Neural cell (in vitro differentiated cells): Measurements from ENCODE around the gene MS4A4E.

Source experiments
- EZH2 ChIP-seq: fragments of 200-600, 300-800 bp; shearing (Covaris generic), sonication (generic); IDR thresholded peaks from 2 replicates; pipeline ENCODE4 v1.6.1; 2014; ENCODE audit warnings: antibody characterized with exemption, low read length, borderline replicate concordance, mild to moderate bottlenecking; ENCODE audit not compliant: insufficient read depth, poor library complexity, severe bottlenecking
- POLR2AphosphoS5 ChIP-seq: IDR thresholded peaks from 2 replicates; pipeline ENCODE4 v1.6.1; 2012
- TF ChIP-seq, protein P1 (sequence below): fragments of 450-650 bp; IDR thresholded peaks from 2 replicates; pipeline ENCODE4 v1.5.1; 2014; ENCODE audit warnings: antibody characterized with exemption, mild to moderate bottlenecking, moderate library complexity; ENCODE audit not compliant: poor library complexity, severe bottlenecking
- TF ChIP-seq, protein P2 (sequence below): IDR thresholded peaks from 2 replicates; pipeline ENCODE4 v1.6.1; 2012; ENCODE audit warnings: borderline replicate concordance

DNA sequence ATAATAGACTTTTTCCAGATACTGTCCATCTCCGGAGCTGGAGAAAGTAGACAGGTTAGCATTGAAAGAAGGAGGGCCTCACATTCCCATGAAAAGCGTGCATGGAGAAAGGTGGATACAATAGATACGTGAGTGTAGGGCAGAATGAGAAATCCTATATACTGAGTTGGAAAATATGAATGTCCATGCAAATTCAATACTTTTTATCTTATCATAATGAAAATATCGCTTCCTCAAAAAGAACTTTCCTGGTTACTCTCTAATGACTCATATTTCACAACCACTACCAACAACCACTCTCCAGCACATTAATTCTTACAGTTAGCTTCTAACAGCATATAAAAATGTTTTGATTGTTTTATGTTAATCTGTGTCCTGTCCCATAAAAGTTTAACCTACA is 38.0 kb downstream of the MS4A4E start:
- TF ChIP-seq, protein P1, sequence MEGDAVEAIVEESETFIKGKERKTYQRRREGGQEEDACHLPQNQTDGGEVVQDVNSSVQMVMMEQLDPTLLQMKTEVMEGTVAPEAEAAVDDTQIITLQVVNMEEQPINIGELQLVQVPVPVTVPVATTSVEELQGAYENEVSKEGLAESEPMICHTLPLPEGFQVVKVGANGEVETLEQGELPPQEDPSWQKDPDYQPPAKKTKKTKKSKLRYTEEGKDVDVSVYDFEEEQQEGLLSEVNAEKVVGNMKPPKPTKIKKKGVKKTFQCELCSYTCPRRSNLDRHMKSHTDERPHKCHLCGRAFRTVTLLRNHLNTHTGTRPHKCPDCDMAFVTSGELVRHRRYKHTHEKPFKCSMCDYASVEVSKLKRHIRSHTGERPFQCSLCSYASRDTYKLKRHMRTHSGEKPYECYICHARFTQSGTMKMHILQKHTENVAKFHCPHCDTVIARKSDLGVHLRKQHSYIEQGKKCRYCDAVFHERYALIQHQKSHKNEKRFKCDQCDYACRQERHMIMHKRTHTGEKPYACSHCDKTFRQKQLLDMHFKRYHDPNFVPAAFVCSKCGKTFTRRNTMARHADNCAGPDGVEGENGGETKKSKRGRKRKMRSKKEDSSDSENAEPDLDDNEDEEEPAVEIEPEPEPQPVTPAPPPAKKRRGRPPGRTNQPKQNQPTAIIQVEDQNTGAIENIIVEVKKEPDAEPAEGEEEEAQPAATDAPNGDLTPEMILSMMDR, result no peak
- TF ChIP-seq, protein P2, sequence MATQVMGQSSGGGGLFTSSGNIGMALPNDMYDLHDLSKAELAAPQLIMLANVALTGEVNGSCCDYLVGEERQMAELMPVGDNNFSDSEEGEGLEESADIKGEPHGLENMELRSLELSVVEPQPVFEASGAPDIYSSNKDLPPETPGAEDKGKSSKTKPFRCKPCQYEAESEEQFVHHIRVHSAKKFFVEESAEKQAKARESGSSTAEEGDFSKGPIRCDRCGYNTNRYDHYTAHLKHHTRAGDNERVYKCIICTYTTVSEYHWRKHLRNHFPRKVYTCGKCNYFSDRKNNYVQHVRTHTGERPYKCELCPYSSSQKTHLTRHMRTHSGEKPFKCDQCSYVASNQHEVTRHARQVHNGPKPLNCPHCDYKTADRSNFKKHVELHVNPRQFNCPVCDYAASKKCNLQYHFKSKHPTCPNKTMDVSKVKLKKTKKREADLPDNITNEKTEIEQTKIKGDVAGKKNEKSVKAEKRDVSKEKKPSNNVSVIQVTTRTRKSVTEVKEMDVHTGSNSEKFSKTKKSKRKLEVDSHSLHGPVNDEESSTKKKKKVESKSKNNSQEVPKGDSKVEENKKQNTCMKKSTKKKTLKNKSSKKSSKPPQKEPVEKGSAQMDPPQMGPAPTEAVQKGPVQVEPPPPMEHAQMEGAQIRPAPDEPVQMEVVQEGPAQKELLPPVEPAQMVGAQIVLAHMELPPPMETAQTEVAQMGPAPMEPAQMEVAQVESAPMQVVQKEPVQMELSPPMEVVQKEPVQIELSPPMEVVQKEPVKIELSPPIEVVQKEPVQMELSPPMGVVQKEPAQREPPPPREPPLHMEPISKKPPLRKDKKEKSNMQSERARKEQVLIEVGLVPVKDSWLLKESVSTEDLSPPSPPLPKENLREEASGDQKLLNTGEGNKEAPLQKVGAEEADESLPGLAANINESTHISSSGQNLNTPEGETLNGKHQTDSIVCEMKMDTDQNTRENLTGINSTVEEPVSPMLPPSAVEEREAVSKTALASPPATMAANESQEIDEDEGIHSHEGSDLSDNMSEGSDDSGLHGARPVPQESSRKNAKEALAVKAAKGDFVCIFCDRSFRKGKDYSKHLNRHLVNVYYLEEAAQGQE, result no peak
- TF ChIP-seq POLR2AphosphoS5, result no peak
- TF ChIP-seq EZH2, result no peak
